Daoy (cell line): Measurements from ENCODE around the gene ST14. TPM values are rescaled to one million over a fixed set of nuclear protein-coding genes. Genes with fewer than 3 reads are reported as not detected.

Experiments
- DNase-seq: peaks from one replicate; pipeline ENCODE4 v3.0.0-alpha.2; 2015; ENCODE audit warnings: low read depth
- total RNA-seq: library from RNA; depleted of rRNA; stranded (reverse); fragments of >200 nt; shearing (Covaris generic); gene quantifications from 2 replicates; pipeline ENCODE4 v1.2.3, GENCODE V29; 2014

ST14 gene
- total RNA-seq, 1 experiment from 2014 or later: not detected

DNA sequence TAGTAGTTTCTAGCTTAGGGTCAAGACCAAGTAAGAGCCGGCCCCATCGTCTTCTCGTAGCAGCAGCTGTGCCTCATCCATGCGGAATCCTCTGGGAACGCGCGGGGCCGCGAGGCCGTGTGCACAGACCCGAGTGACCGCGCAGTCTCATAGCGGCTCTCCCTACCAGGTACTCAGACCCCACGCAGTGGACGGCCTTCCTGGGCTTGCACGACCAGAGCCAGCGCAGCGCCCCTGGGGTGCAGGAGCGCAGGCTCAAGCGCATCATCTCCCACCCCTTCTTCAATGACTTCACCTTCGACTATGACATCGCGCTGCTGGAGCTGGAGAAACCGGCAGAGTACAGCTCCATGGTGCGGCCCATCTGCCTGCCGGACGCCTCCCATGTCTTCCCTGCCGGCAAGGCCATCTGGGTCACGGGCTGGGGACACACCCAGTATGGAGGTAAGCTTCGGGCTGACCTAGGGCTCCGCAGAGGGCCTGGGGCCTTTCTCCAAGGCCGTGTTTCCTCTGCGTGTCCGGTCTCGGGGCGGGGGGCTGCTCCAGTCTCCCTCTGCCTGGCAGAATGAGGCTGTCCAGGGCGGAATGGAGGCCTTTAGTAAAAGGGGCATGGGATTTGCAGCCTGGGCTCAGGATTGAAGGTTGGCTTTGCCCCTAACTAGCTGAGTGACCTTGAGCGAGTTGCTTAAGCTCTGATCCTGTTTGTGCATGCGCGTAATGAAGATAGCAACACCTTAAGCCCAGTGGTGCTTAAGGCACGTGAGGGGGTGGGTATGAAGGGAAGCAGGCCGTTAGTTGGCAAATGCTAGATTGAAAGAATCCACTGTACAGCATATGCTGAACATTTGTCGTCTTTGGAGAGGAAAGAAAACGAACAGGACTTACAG is 48.9 kb downstream of the ST14 start:
- no peak for DNase-seq

DNA sequence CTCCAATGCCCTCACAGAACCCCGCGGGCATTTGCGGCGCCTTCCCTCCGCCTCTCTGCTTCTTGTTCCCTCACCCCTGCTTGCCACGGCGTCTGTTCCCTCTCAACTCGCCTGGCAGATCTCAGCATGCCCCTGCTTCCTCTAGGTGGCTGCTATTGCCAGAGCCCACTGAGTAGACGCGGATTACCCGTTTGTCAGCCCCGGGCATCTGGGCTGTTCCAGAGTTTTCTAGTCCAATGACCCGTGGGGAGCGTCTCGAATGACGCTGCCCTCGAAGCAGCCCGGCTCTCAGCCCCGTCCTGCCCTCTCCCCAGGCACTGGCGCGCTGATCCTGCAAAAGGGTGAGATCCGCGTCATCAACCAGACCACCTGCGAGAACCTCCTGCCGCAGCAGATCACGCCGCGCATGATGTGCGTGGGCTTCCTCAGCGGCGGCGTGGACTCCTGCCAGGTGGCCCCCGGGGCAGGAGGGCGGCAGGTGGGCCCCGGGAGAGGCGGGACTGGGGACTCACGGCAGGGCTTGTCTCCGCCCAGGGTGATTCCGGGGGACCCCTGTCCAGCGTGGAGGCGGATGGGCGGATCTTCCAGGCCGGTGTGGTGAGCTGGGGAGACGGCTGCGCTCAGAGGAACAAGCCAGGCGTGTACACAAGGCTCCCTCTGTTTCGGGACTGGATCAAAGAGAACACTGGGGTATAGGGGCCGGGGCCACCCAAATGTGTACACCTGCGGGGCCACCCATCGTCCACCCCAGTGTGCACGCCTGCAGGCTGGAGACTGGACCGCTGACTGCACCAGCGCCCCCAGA is 49.7 kb downstream of the ST14 start:
- DNase-seq: no peak

DNA sequence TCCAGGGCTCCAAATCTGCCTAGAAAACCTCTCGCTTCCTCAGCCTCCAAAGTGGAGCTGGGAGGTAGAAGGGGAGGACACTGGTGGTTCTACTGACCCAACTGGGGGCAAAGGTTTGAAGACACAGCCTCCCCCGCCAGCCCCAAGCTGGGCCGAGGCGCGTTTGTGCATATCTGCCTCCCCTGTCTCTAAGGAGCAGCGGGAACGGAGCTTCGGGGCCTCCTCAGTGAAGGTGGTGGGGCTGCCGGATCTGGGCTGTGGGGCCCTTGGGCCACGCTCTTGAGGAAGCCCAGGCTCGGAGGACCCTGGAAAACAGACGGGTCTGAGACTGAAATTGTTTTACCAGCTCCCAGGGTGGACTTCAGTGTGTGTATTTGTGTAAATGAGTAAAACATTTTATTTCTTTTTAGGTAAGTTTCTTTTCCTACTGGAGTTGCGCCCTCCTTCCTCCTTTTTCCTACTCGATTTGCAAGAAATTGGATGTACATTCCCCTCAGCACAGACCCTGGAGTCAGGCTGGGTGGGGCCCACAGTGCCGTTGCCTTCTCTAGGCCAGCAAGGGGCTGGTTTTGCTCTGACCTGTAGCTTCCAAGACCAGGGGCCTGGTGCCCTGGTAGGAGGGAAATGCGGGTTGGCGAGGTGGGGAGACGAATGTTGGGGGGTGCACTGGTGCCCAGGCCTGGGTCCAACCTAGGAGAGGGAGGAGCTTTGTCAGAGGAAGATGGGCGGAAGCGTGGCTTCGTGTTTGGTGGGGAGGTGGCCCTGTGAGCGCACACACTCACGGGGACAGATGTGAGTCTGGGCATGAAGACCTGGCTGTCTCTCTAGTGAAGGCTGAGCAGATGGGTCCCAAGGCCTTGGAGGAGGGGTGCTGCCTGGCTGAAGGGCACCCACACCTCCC is 50.6 kb downstream of the ST14 start:
- no peak for DNase-seq

DNA sequence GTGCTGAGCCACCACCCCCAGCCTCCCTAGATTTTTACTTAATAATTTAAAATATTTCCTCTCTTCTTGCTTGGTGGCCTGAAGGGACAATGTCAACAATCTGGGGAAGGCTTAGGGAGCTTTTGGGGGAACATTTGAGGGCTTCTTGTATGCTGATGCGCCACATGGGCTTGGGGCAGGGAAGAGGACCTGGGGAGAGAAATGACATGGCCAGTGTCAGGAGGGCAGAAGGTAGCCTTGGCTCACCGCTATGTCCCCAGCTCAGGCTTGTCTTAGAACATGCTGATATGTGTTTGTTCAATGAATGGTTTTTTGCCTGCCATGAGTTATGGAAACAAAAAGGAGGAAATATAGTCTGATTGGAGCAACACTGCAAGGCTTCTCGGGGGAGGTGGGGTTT is 51.6 kb downstream of the ST14 start:
- no peak for DNase-seq

DNA sequence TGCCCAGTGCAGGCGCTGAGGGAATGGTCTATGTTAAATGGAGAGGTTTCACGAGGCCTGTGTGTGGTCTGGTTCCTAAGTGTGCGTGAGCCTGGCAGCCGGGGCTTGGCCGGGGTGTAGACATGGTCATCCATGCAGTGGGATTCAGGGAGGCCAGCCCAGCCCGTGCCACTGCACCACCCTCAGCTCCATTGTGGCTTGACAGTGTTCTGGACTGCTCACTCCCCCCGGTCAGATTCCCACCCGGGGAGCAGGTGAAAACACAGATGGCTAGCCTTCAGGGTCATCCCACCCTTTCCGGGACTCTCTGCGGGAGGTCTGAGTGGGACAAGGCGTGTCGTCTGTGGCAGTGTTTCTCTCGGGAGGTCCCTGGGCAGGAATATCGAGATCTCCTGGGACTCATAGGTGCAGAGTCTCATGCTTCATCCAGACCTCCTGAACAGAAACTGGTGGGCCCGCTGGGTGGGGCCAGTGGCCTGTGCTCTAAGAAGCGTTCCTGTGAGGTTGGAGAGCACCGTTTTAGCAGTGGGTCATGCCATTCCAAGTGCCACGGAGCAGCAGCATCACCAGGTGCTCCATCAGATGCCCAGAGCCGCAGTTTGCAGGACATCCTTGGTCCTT is 52.3 kb downstream of the ST14 start:
- DNase-seq: no peak

DNA sequence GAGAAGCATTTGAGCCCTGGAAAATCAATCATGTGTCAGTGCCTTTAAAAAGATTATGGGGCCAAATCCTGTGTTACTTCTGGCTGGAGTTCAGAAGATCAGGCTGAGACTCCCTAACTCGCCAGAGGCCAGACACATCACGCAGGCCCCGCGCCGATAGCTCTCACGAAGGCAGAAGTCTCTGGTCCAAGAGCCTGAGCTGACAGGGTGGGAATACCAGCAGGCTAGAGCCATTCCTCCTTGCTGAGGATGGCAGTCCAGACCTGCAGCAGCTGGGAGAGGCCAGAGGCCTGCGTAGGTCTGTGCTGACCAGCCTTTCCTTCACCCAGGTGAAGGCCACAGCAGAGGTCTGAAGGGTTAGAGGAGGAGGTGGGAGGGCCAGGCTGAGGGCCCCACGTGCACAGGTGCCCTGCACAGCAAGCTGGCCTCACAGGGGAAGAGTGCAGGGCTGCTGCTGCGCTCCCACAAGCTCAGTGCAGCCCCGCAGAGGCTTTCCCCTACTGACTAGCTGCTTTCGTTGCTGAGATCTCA is 52.9 kb downstream of the ST14 start:
- no peak for DNase-seq

DNA sequence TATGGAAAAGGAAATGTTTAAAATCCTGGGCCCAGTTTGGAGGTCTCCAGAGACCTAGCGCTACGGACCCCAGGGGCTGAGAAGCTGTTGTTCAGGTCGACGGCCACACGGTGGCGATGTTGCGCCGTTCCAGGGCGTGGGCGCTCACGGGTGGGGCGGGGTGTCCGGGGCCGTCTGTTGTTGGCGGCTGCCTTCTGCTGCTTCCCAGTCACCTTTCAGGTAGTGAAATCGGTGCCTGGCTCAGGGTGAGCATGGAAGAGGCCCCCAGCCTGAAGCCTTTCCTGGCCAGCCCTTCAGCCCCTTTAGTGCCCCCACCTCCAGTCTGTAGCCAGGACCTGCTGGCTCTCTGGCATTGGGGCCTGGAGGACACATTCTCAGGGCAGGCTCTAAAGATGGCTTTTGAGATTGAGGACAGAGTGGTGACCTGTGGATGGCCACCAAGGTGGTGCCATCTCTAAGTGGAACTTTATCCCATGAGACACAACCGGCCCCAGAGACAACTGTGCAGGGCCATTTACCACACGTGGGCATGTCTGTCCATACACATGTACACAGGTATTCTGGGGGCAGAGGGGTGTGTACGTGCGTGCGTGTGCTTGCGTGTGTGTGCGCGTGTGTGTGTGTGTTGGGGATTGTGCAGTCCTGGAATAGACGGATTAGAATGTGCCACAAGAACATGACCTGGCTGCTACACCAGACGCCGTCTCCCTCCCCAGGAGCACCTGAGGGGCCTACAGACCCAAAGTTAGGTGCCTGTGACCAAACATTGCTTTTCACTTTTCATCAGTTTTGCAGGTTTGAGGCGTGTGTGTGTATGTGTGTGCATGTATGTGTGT is 53.8 kb downstream of the ST14 start:
- peak; percentile 66 for DNase-seq

DNA sequence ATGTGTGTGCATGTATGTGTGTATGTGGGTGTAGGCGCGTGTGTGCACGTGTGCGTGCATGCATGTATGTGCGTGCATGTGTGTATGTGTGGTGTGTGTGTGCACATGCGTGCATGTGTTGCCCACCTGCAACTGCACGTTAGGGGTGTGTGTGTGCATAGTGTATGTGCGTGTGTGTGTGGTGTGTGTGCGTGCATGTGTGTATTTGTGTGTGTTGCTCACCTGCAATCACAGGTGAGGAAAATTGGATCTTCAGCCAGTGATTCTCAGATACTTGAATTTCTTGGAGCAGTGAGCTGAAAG is 54.3 kb downstream of the ST14 start:
- no peak for DNase-seq

DNA sequence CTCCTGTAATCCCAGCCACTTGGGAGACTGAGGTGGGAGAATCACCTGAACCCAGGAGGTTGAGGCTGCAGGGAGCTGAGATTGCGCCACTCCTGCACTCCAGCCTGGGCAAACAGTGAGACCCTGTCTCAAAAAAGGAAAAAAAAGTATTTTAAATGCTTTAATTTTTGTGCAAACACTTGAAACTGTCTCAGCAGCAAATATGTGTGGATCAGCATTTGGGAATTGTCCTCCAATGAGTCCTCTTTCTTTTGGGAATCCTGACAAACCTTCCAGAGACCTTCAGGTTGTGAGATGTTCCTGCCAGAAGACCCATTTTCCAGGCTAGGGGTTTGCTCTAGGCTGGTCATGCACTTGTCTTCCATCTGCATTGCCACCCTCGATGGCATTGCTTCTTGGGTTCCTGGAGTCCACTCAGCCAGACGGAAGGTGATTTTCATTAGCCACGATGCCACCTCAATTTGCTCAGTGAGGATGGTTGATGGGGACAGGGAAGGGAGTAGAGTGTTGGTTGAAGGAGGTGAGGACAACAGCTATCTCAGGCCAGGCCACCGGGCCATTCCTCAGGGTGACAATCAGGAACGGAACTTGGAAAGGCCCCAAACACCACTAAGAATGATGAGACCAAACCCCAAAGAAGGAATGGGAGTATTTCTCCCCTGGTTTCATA is 55.4 kb downstream of the ST14 start:
- no peak for DNase-seq

DNA sequence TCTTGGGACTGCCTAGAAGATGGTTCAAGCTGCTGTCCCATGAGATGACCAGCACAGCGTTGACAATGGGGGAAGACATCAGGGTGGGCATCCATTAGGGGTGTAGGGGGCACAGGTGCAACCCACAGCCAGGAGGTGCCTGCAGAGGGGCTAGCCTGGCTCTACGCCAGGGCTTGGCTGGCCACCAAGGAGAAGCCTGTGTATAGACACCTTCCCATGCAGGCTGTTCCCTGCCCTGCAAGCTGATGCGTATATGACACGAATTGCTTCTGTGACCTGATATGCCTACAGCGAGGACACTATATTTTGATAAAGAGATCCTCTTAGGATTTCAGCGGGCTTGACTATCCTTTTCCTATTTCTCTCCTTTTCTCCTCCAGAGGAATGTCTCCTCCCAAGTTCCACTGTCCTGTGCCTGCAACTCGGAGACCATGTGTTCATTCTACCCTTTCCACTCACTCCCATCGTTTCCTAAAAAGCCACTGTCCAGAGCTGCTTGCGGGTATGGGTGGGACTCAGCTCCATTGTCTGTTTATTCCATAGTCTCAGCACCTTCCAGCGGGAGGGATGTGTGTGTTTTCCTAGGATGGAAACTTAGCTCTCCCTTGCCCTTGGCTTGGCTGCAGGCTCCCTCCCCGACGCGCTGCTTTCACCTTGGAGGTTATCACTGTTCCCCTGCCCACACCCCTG is 56.1 kb downstream of the ST14 start:
- no peak for DNase-seq

DNA sequence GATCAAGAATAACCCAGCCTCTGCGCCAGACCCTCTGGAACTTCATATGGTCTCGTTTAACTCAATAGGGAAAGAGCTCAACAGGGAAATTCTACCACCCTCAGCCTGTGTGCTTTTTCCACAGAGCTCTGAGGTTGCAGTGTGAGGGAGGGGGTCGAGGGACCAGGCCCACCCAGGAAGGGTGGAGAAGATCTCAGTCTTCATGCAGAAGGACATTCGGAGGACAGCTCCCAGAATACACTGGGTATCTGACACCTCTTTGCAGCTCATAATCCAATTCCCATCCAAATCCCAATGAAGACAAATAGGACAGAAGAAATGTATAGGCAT is 56.6 kb downstream of the ST14 start:
- no peak for DNase-seq

DNA sequence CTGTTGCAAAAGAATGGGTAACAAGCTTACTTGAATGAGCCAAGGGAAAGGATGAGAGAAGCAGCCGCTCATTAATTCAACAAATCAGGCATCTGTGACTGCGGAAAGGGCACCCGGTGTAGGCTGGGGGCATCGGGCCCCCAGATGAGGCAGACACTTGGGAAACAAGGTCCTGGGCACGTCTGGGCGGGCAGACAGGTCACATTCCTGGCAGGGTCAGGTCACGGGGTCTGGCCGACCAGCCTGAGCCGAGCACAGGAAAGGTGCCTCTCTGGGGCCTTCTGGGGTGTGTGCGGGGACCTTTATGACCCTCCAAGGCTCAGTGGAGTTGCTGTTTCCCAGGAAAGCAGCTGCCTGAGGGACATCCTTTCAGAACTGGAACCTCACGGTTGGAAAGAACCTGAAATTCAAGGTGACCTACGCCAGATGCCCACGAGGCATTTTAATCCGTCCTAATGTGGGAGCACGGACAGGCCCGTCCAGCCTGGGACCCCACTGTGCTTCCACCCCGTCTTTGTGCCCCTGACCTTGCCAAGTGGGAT is 57.1 kb downstream of the ST14 start:
- no peak for DNase-seq

DNA sequence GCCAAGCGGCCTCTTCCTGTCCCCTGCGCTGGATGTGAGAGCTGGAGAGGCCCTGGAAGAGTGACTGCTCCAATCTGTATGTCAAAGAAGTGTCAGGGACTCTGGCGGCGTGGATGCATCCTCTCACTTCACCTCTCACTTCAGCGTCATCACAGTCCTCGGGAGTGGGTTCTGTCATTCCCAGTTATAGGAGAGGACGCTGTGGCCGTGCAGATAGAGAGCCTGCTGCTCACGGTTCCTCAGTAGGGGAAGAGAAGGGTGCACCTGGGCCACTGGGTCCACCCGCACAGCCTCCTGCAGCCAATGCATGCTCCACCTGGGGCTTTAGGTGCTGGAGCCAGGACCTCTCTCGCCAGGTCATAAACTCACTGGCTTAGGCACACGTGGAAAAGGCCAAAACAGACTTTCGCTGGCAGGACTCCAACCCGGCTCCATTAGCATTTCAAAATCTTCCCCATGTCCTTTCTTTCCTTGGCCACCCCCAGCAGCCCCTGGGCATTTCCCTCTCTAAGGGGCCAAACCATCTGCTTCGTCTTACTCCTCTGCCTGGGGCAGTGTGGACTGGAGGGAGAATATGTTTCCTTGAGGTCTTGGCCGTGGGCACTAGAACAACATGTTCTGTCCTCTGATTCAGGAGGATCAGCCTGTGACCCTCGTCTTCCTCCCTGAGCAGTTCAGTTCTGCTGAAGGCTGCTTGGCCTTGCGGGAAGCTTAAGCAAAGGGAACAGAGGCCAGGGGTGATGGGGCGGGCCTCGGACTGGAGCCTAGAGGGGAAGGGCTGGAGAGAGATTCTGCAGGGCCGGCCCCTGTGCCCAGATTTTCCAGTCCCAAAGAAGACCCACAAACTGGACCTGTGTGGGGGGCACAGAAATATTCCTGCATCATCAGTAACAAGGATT is 57.8 kb downstream of the ST14 start:
- DNase-seq: no peak

DNA sequence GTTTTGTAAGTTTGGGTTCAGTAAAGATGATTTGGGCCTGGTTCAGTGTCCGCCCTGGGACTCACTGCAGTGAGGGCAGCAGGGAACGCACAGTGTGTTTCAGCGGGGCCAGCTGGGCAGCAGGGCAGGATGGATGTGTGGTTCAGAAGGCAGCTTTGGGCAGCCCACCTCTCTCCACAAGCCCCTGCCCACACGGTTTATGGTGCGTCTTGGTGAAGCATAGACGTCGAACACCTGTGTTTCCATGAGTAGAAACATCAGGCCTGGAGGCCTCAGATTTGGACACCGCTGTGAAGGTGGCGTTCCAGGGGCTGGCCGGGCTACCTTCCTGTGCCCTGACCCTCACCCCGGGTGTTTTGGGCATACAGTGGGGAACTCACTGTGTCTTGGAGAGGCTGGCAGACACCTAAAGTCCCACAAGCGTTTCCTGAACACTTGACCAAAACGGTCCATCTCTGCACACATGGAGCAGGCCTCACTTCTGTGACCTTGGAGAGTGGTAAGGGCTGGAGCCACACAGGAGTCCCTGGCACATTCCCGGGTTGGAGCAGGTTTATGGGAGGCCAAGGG is 59.0 kb downstream of the ST14 start:
- no peak for DNase-seq

DNA sequence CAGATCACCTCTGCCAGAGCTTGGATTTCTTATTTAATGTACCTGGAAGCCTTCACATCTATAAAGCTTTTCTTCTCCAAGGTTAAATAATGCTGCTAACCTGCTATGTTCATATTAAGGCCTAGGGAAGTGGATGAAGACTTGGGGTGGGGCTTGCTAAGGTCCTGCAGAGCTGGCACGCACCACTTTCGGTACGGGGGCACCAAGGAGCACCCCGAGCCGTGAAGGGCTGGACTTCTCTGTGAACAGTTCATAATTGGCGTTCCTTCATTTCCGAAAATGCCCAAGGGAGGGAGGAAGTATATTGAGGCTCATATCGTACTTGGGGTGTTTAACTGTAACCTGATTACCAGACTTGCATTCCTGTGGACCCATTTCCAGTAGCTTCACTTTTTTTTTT is 59.6 kb downstream of the ST14 start:
- no peak for DNase-seq

DNA sequence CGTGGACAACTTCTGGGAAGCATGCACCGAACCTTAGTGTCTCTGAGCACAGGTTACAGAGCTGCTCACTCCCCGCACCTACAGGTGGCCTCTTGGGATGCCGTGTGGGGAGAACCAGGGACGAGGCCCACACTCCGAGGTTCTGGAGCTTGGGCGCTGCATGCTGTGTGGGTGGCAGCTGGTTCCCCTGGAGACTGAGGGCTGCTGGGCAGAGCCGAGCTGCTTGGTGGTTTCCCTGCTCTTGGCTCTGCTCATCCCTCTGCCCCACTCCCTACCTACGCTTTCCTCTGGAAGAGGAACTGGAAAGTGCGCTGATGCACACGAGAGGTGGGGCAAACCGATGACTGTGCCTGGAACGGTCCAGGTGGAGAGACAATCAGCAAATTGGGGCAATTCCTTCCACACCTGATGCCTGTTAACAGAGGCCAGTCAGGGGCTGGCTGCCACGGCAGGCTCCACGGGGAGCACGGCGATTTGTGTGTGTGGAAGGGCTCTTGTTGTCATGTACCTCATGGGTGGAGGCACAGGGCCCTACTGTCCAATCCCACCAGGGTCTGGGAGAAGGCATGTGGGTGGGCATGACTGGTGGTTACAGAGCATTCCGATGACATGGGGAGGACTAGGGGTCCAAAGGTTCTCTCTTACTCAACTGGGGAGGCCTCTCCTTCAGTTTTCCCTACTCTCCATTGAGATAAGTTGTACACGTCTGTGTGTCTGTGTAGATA is 60.9 kb downstream of the ST14 start:
- no peak for DNase-seq

DNA sequence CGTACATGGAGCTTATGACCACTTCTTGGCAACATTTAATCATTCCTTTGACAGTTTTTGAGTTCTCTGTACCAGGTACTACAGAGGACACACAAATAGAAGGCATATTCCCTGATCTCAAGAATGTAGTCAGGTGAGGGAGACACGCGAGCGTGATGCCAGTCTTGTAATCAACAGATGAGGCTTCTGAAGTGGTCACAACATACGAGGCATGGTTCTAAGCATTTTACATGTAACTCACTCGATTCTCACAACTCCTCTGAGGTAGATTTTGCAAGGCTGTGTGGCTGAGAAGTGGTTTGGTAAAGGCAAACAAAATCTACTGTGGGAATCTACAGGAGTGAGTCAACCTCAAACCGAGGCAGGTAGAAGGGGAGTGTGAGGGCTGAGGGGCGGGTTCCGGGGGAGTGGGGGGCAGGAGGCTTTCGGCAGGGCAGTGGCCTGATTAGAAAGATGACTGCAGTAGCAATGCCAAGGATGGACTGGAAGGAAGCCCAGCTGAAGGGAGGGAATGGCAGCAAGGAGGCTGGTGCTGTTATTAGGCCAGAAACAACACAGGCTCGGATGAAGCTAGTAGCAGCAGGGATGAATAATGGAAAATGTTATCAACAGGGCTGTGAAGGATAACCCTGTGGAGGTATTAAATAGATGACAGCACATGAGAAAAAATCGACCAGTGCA is 63.8 kb downstream of the ST14 start:
- no peak for DNase-seq
